K562 (cell line): ENCODE measurements around the gene MYO16. TPM values are rescaled to one million over a fixed set of nuclear protein-coding genes. Genes with fewer than 3 reads are reported as not detected.

Experiments used
- ATAC-seq: fragments of 200-7000 bp; cut with Tn5 transposase; 3 replicates; pipeline ENCODE4 v1.9.1; 2020; ENCODE audit warnings: moderate library complexity
- BruUV-seq: library from RNA; stranded (reverse); fragments of 400-500 nt; replicated peaks from 2 replicates; lab custom pipeline; 2021; lab: Mats Ljungman, UMichigan
- CTCF ChIA-PET: fragments of 300-600 bp; formaldehyde crosslinking; extraction: SDS; loops from one replicate; lab custom pipeline; 2021; ENCODE audit warnings: low intra/inter-chr PET ratio; lab: Yijun Ruan, JAX
- POLR2A ChIA-PET: fragments of 300-600, 350-650 bp; sonication (Branson Sonifier 250); formaldehyde crosslinking; extraction: SDS; loops from one replicate; lab custom pipeline; 2021; ENCODE audit warnings: antibody characterized with exemption, inconsistent platforms; lab: Yijun Ruan, JAX
- DNase-seq, 4 experiments: peaks; one replicate each; pipeline versions ENCODE4 v3.0.0 to v3.0.0-alpha.2; 2011 to 2018; ENCODE audit warnings: low spot score in 3 of 4, mixed read lengths in 3 of 4; ENCODE audit errors: extremely low read depth in 1 of 4
- FAIRE-seq: peaks from 2 replicates; lab custom pipeline; 2011; peaks lifted over from hg19 to GRCh38; lab: Jason Lieb, UNC
- H2AFZ ChIP-seq: 2 replicates; pipeline ENCODE4 v1.6.0; 2011; ENCODE audit warnings: low read depth, low read length, control low read depth, inconsistent platforms
- H3K27ac ChIP-seq: fragments of 200-600 bp; 3 replicates; pipeline ENCODE4 v1.8.0; 2011; ENCODE audit warnings: low read depth, mild to moderate bottlenecking, control low read depth, inconsistent platforms, low read length, moderate library complexity, mixed read lengths; ENCODE audit errors: extremely low read depth
- H3K27me3 ChIP-seq, 2 experiments: fragments of 300-600 bp in 1 of 2; 2 replicates in 1 of 2; 3 replicates in 1 of 2; pipeline versions ENCODE4 v1.6.0 to v1.8.0; 2011; ENCODE audit warnings: inconsistent platforms in 2 of 2, low read length in 2 of 2, mild to moderate bottlenecking in 1 of 2, mixed read lengths in 1 of 2, moderate library complexity in 1 of 2; ENCODE audit not compliant: control insufficient read depth in 2 of 2, insufficient read depth in 2 of 2
- H3K36me3 ChIP-seq: fragments of 300-600 bp; 3 replicates; pipeline ENCODE4 v1.8.0; 2011; ENCODE audit warnings: mild to moderate bottlenecking, low read length, inconsistent platforms; ENCODE audit not compliant: control insufficient read depth, insufficient read depth
- H3K4me1 ChIP-seq, 2 experiments: fragments of 200-600 bp in 1 of 2; replicated peaks in 1 of 2; 2 replicates in 1 of 2; 3 replicates in 1 of 2; pipeline versions ENCODE4 v1.5.1 to v1.8.0; 2011; ENCODE audit warnings: inconsistent platforms in 2 of 2, low read length in 2 of 2, mild to moderate bottlenecking in 1 of 2, mixed read lengths in 1 of 2, moderate library complexity in 1 of 2; ENCODE audit not compliant: control insufficient read depth in 2 of 2, insufficient read depth in 2 of 2
- H3K4me2 ChIP-seq: 2 replicates; pipeline ENCODE4 v1.6.1; 2011; ENCODE audit warnings: low read length, control low read depth, inconsistent platforms, mixed read lengths; ENCODE audit not compliant: insufficient read depth
- H3K4me3 ChIP-seq: fragments of 200-600 bp; sonication (generic), shearing (Covaris generic); 2 replicates; pipeline ENCODE4 v1.5.1; 2016; ENCODE audit warnings: control low read depth, inconsistent platforms
- H3K79me2 ChIP-seq: fragments of 200-600 bp; 3 replicates; pipeline ENCODE4 v1.8.0; 2011; ENCODE audit warnings: low read length, inconsistent platforms; ENCODE audit not compliant: control insufficient read depth, insufficient read depth
- H3K9ac ChIP-seq, 2 experiments: 2 replicates each; pipeline versions ENCODE4 v1.6.0 to v1.6.1; 2011; ENCODE audit warnings: low read depth in 2 of 2, low read length in 2 of 2, control low read depth in 1 of 2, inconsistent platforms in 1 of 2, mild to moderate bottlenecking in 1 of 2, mixed read lengths in 1 of 2; ENCODE audit not compliant: insufficient read depth in 1 of 2
- H3K9me1 ChIP-seq: one replicate; pipeline ENCODE4 v1.6.0; 2011; ENCODE audit warnings: inconsistent platforms, mild to moderate bottlenecking, low read length, moderate library complexity; ENCODE audit not compliant: control insufficient read depth, insufficient read depth
- H3K9me3 ChIP-seq: replicated peaks from 2 replicates; pipeline ENCODE4 v1.5.1; 2011; ENCODE audit warnings: low read depth, low read length, inconsistent platforms; ENCODE audit not compliant: control insufficient read depth, insufficient read depth
- H4K20me1 ChIP-seq: replicated peaks from 2 replicates; pipeline ENCODE4 v1.6.1; 2011; ENCODE audit warnings: low read length, inconsistent platforms, mixed read lengths; ENCODE audit not compliant: control insufficient read depth, insufficient read depth
- BRD4 ChIP-seq: fragments of 200-600 bp; sonication (generic); IDR thresholded peaks from 2 replicates; pipeline ENCODE4 v1.6.1; 2017; ENCODE audit warnings: inconsistent platforms
- FOXA3 ChIP-seq, 2 experiments: fragments of 450-650 bp in 1 of 2; sonication (generic) in 1 of 2; formaldehyde crosslinking; IDR thresholded peaks in 1 of 2; conservative IDR thresholded peaks in 1 of 2; 2 replicates each; pipeline versions ENCODE4 v1.4.0 to v1.8.0; 2020 to 2022; ENCODE audit warnings: mild to moderate bottlenecking in 2 of 2, missing genetic modification reagents in 1 of 2
- PCBP2 ChIP-seq: fragments of 200-400 bp; formaldehyde crosslinking; IDR thresholded peaks from 2 replicates; pipeline ENCODE4 v1.6.1; 2018; ENCODE audit warnings: low read length, low read depth, mild to moderate bottlenecking, moderate library complexity; ENCODE audit not compliant: poor library complexity, severe bottlenecking
- PHF8 ChIP-seq: fragments of 200-600 bp; sonication (generic); IDR thresholded peaks from 2 replicates; pipeline ENCODE4 v1.6.1; 2012; ENCODE audit warnings: mixed run types, mild to moderate bottlenecking, inconsistent platforms, low read length, moderate library complexity, borderline replicate concordance
- PHTF2 ChIP-seq: fragments of 250-450 bp; sonication (Bioruptor Pico); IDR thresholded peaks from 2 replicates; pipeline ENCODE4 v1.5.0; 2021; ENCODE audit warnings: mild to moderate bottlenecking
- POLR2AphosphoS2 ChIP-seq: IDR thresholded peaks from 2 replicates; pipeline ENCODE4 v1.6.1; 2012; ENCODE audit warnings: low read length, improper control_type of control experiment
- RBM15 ChIP-seq: fragments of 200-400 bp; formaldehyde crosslinking; IDR thresholded peaks from 2 replicates; pipeline ENCODE4 v1.6.1; 2018; ENCODE audit warnings: mild to moderate bottlenecking, low read length, moderate library complexity; ENCODE audit not compliant: insufficient read depth
- SOX6 ChIP-seq: fragments of 450-650 bp; IDR thresholded peaks from 2 replicates; pipeline ENCODE4 v1.6.1; 2014; ENCODE audit warnings: mild to moderate bottlenecking
- SP1 ChIP-seq: sonication (generic); formaldehyde crosslinking; IDR thresholded peaks from 2 replicates; pipeline ENCODE4 v1.8.1; 2022; ENCODE audit warnings: mild to moderate bottlenecking, missing genetic modification reagents
- ZBED1 ChIP-seq: IDR thresholded peaks from 2 replicates; pipeline ENCODE4 v1.6.1; 2014
- ZBTB49 ChIP-seq: sonication (generic); formaldehyde crosslinking; IDR thresholded peaks from 2 replicates; pipeline ENCODE4 v1.8.0; 2022; ENCODE audit warnings: missing genetic modification reagents, mild to moderate bottlenecking, borderline replicate concordance
- ZHX1 ChIP-seq: fragments of 150-350 bp; conservative IDR thresholded peaks from 2 replicates; pipeline ENCODE4 v1.6.1; 2014; ENCODE audit warnings: low read length
- ZNF239 ChIP-seq: fragments of 250-450 bp; sonication (Bioruptor Pico); IDR thresholded peaks from 2 replicates; pipeline ENCODE4 v1.4.0; 2020; ENCODE audit warnings: mild to moderate bottlenecking
- ZNF280A ChIP-seq: fragments of 450-650 bp; IDR thresholded peaks from 2 replicates; pipeline ENCODE4 v1.6.1; 2018; ENCODE audit warnings: mild to moderate bottlenecking, low read depth; ENCODE audit not compliant: partially characterized antibody
- WGBS: fragments of 100-300 bp; shearing (Covaris generic); methylation state at CpG from one replicate; pipeline ENCODE4 v1.1.6; 2016; ENCODE audit warnings: low coverage, mixed read lengths; ENCODE audit not compliant: insufficient coverage; ENCODE audit errors: missing lambda C conversion rate; 5-methylcytosine and 5-hydroxymethylcytosine counted together
- in situ Hi-C: fragments of 300-500 bp; cut with MboI; formaldehyde crosslinking; loops from 4 replicates; pipeline ENCODE4 v1.15.0; 2018; ENCODE audit warnings: inconsistent platforms, mixed read lengths
- intact Hi-C: fragments of 100-400 bp; cut with micrococcal nuclease; formaldehyde crosslinking; loops from 2 replicates; pipeline ENCODE4 v1.14.2; 2022
- polyA plus RNA-seq, 8 experiments: library from polyadenylated mRNA; depleted of rRNA in 4 of 8; stranded (reverse) in 5 of 8; unstranded in 3 of 8; fragments of >200 nt; fragmentation: Nextera tagmentation in 2 of 8; fragmentation: Illumina TruSeq in 1 of 8; extraction: Ambion mirVana in 2 of 8; extraction: Trizol in 1 of 8; gene quantifications; 2 replicates each; pipeline versions ENCODE4 v1.2.1 to v1.2.3, GENCODE V29; 2011 to 2014; ENCODE audit warnings: inconsistent platforms in 1 of 8, missing spikeins in 1 of 8
- total RNA-seq, 7 experiments: library from RNA; depleted of rRNA in 6 of 7; stranded (reverse); fragments of >200 nt in 6 of 7; fragmentation: Illumina TruSeq in 2 of 7; extraction: Trizol in 2 of 7; gene quantifications; 2 replicates each; pipeline versions ENCODE4 v1.2.1 to v1.2.3, GENCODE V29; 2011 to 2021; ENCODE audit warnings: low replicate concordance in 1 of 7

Gene MYO16
- total and polyA plus RNA-seq, 9 of the 15 experiments (the other 6 are each of a cell fraction or from before 2014, with no cell fraction given), result 4.3 to 45.7 (median 12.1) TPM

- POLR2A ChIA-PET, result interaction anchor here (0.7 kb wide), 1 partner anchor 64 kb away, joined by 3 read pairs; no protein-coding TSS in a partner anchor
These were observed 33.8 kb upstream of the MYO16 start for GRCh38 chr13:108595436-108596274.

More at GRCh38 chr13:108595436-108596274, 33.8 kb upstream of the MYO16 start:
- no TSS peak for BruUV-seq
- CTCF ChIA-PET, result no interaction called here
- ATAC-seq, result no peak
- Histone ChIP-seq H3K4me1 (no peaks in the 10 kb centered on the region; a peak in 1 of 5 replicates), H2AFZ (0 out of 2 replicates have a peak overlapping the region, but pooled peaks have one; percentile 14), H3K9me1 (no peaks in the 10 kb centered on the region), H3K9me3 (no peaks in the 10 kb centered on the region), H3K27ac (no peak overlapping the region), H3K27me3 (no peaks in the 10 kb centered on the region), H3K9ac (no peak overlapping the region), H4K20me1 (no peaks in the 10 kb centered on the region), H3K4me3 (no peak overlapping the region), H3K36me3 (no peaks in the 10 kb centered on the region), H3K79me2 (no peaks in the 10 kb centered on the region), H3K4me2 (no peak overlapping the region)
- no peak for FAIRE-seq
- in situ Hi-C loops, result no loop called here
- TF ChIP-seq FOXA3 (CRISPR knock-in tag; conservative IDR thresholded peaks at IDR 0.05 in 1 of 2, IDR thresholded peaks at IDR 0.05 in 1 of 2) (no peak), PHTF2 (no peak), RBM15 (no peak), PCBP2 (no peak), ZBED1 (no peak), ZHX1 (no peak), SP1 (no peak), POLR2AphosphoS2 (no peak), BRD4 (no peak), PHF8 (no peak), SOX6 (no peak), ZNF239 (CRISPR knock-in tag) (no peak), ZNF280A (no peak), ZBTB49 (no peak)
- intact Hi-C loops, result no loop called here
- 46% methylated on average over 11 of the region's 13 CpGs for WGBS
- DNase-seq, result peak in 1 of 4 experiments; percentile 28
